GM19324 (cell line): Measurements from ENCODE around the gene SLC38A7.
A peak's percentile ranks its signal among the peaks of the same experiment; 100 is the strongest.
"Not testable (repeated sequence)": the region's sequence is repeated elsewhere in the genome, so short reads cannot be mapped to it uniquely, and the experiment has no call there.

Experiments
- ATAC-seq: cut with Tn5 transposase; IDR thresholded peaks from one replicate; pipeline ENCODE4 v1.9.1; 2021; ENCODE audit warnings: mild to moderate bottlenecking, moderate library complexity; ENCODE audit not compliant: unreplicated experiment, low FRiP score

The SLC38A7 gene

GRCh38 chr16:58679763-58680162, 4.8 kb downstream of the SLC38A7 start:
- no peak for ATAC-seq

GRCh38 chr16:58678716-58679115, 5.9 kb downstream of the SLC38A7 start:
- ATAC-seq, result no peak

- no peak for ATAC-seq
These were observed 6.3 kb downstream of the SLC38A7 start for GRCh38 chr16:58678269-58678668.

GRCh38 chr16:58670946-58671583, 13.5 kb downstream of the SLC38A7 start:
- no peak for ATAC-seq

GRCh38 chr16:58670177-58670576, 14.4 kb downstream of the SLC38A7 start:
- ATAC-seq, result no peak

GRCh38 chr16:58665200-58665599, 19.4 kb downstream of the SLC38A7 start:
- ATAC-seq, result no peak

GRCh38 chr16:58661199-58661830, 23.3 kb downstream of the SLC38A7 start:
- ATAC-seq, result peak; percentile 70

GRCh38 chr16:58659911-58660310, 24.7 kb downstream of the SLC38A7 start:
- ATAC-seq, result not testable (repeated sequence)

- no peak for ATAC-seq
These were observed 25.8 kb downstream of the SLC38A7 start for GRCh38 chr16:58658796-58659211.

GRCh38 chr16:58656899-58657298, 27.7 kb downstream of the SLC38A7 start:
- no peak for ATAC-seq

- ATAC-seq, result no peak
These were observed 29.4 kb downstream of the SLC38A7 start for GRCh38 chr16:58655215-58655596.

GRCh38 chr16:58654560-58655214, 29.9 kb downstream of the SLC38A7 start:
- no peak for ATAC-seq

- no peak for ATAC-seq
These were observed 31.8 kb downstream of the SLC38A7 start for GRCh38 chr16:58652741-58653140.

GRCh38 chr16:58651965-58652348, 32.6 kb downstream of the SLC38A7 start:
- no peak for ATAC-seq

- no peak for ATAC-seq
These were observed 34.9 kb downstream of the SLC38A7 start for GRCh38 chr16:58649707-58650106.

GRCh38 chr16:58647107-58647506, 37.5 kb downstream of the SLC38A7 start:
- ATAC-seq, result no peak

- ATAC-seq, result no peak
These were observed 39.6 kb downstream of the SLC38A7 start for GRCh38 chr16:58644765-58645487.

GRCh38 chr16:58644108-58644507, 40.5 kb downstream of the SLC38A7 start:
- no peak for ATAC-seq

GRCh38 chr16:58640949-58641348, 43.6 kb downstream of the SLC38A7 start:
- ATAC-seq, result no peak

- ATAC-seq, result no peak
These were observed 44.7 kb downstream of the SLC38A7 start for GRCh38 chr16:58639836-58640235.

GRCh38 chr16:58639230-58639629, 45.3 kb downstream of the SLC38A7 start:
- ATAC-seq, result no peak
